Right atrium auricular region (tissue), 2 donors: ENCODE measurements around the gene TOP3A. TPM values are rescaled to one million over a fixed set of nuclear protein-coding genes. Genes with fewer than 3 reads are reported as not detected.

Experiments
- DNase-seq: peaks from one replicate; pipeline ENCODE4 v3.0.0-alpha.2; 2019; ENCODE audit warnings: low spot score
- H3K27ac ChIP-seq, 2 donors: fragments of 200-600 bp; sonication (generic); 1 replicate in 1 of 2; 2 replicates in 1 of 2; pipeline ENCODE4 v1.5.1; 2016 to 2019
- H3K27me3 ChIP-seq, 2 donors: fragments of 200-600 bp; sonication (generic); one replicate each; pipeline versions ENCODE4 v1.5.1 to v1.6.0; 2017 to 2019
- H3K36me3 ChIP-seq: fragments of 200-600 bp; sonication (generic); one replicate; pipeline ENCODE4 v1.5.1; 2016
- H3K4me1 ChIP-seq, 2 donors: fragments of 200-600 bp; sonication (generic); one replicate each; pipeline versions ENCODE4 v1.5.1 to v1.6.0; 2017 to 2019
- H3K4me3 ChIP-seq, 2 donors: fragments of 200-600 bp; sonication (generic); 1 replicate in 1 of 2; 2 replicates in 1 of 2; pipeline ENCODE4 v1.5.1; 2017 to 2019; ENCODE audit warnings: mild to moderate bottlenecking in 1 of 2, moderate library complexity in 1 of 2
- H3K9me3 ChIP-seq, 2 donors: fragments of 200-600 bp; sonication (generic); one replicate each; pipeline ENCODE4 v1.5.1; 2019
- CTCF ChIP-seq, 2 donors: fragments of 200-600 bp; sonication (generic); IDR thresholded peaks; one replicate each; pipeline ENCODE4 v1.5.1; 2019; ENCODE audit warnings: antibody characterized with exemption in 2 of 2
- total RNA-seq, 2 donors: library from RNA; depleted of rRNA; stranded (reverse); fragments of >200 nt; gene quantifications; one replicate each; pipeline ENCODE4 v1.1.0, GENCODE V29; 2016

TOP3A gene
- total RNA-seq, 2 donors from 2014 or later, result 12.6 to 18.8 TPM

GRCh38 chr17:18262111-18262510 lies 52.7 kb downstream of the TOP3A start:
- DNase-seq, result no peak
- Histone ChIP-seq H3K9me3 (no peaks in the 10 kb centered on the region), H3K27me3 (no peaks in the 10 kb centered on the region), H3K4me3 (no peak overlapping the region), H3K27ac (peak overlapping the region; percentile 96 to 97), H3K36me3 (peaks cover 34% of the 10 kb centered on the region), H3K4me1 (peaks cover 0 to 43% of the 10 kb centered on the region in 2 donors)
- TF ChIP-seq CTCF (IDR thresholded peaks at IDR 0.05), result no peak

DNA sequence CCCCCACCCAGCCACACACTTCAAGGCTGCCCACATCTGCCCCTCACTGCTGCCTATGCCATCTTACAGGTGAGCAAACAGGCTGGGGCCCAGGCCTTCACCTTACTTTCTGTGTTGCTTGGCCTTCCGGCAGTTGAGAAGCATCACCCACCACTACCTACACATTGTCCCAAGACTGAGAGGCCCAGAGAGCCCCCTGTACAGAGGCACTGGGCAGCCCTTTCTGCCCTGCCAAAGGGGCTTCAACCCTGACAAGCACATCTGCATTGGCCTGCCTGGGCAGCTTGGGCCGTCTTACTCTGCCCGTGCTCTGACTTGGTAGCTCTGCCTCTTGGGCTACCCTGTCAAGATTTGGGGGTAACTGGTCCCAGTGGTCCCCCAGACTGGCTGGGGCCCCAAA lies 53.1 kb downstream of the TOP3A start:
- H3K4me1 ChIP-seq, result peaks cover 0 to 48% of the 10 kb centered on the region in 2 donors
- H3K27me3 ChIP-seq, result no peaks in the 10 kb centered on the region
- TF ChIP-seq CTCF (IDR thresholded peaks at IDR 0.05), result no peak
- H3K27ac ChIP-seq, result peak overlapping the region; percentile 96 to 97
- H3K9me3 ChIP-seq, result no peaks in the 10 kb centered on the region
- peak overlapping the region; percentile 80 to 90 for H3K4me3 ChIP-seq
- peaks cover 34% of the 10 kb centered on the region for H3K36me3 ChIP-seq
- no peak for DNase-seq

- DNase-seq, result peak; percentile 81
- H3K4me1 ChIP-seq, result peaks cover 0 to 53% of the 10 kb centered on the region in 2 donors
- no peaks in the 10 kb centered on the region for H3K27me3 ChIP-seq
Measured at GRCh38 chr17:18261146-18261515, 53.7 kb downstream of the TOP3A start.

DNA sequence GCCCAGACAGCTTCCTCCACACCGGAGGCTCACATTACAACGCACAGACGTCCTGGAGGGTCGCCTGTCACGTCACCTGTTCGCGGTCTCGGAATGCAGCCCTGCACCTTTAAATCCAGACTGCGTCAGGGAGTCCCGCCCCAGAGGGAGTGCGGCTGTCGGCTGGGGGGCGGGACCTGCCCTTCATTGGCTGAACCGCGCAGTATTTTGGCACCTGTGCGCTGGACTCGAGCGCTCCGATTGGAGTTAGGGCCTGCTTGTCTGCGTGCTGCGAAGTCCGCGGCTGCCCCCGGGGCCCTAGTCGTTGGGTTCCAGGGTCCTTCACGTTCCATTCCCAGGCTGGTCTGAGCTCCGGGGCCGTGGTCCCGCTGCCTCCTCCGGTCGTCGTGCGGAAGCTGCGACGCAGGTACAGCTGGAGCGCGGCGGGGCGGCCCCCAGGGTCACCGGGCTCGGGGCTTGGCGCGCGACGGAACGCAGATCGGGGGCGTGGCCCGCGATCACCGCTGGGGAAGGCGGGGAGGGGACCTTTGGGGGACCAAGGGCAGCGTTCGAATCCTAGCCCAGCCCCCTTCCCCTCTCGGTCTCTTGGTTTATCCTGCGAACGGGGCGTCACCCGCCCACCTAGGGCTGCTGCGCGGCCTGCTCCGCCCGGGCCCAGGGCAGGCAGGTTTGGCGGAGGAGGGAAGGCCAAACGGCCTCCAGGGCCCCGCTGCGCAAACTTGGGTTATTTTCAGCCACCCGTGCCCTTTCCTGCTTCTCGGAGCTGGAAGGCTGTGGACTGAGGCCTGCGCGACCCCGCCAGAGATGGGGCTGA lies 54.3 kb downstream of the TOP3A start, which contains the start of gene MIEF2:
Gene MIEF2 (plus strand): TSS at position 331 of the 814 bp plus-strand sequence. CDS start 2,059 bp downstream, outside the sequence.
- Histone ChIP-seq H3K4me3 (peak within 1 kb of the TSS; percentile 80 to 90), H3K27ac (peak within 1 kb of the TSS; percentile 96 to 97), H3K9me3 (no peaks in the 10 kb centered on the region), H3K36me3 (peaks cover 39% of the 10 kb centered on the region), H3K4me1 (peaks cover 0 to 56% of the 10 kb centered on the region in 2 donors), H3K27me3 (no peaks in the 10 kb centered on the region)
- peak; percentile 97 for DNase-seq
- TF ChIP-seq CTCF (IDR thresholded peaks at IDR 0.05), result no peak

More at GRCh38 chr17:18261146-18261515, 53.7 kb downstream of the TOP3A start:
- peak overlapping the region; percentile 96 to 97 for H3K27ac ChIP-seq
- TF ChIP-seq CTCF (IDR thresholded peaks at IDR 0.05), result no peak
- peaks cover 39% of the 10 kb centered on the region for H3K36me3 ChIP-seq
- peak overlapping the region; percentile 80 to 90 for H3K4me3 ChIP-seq
- no peaks in the 10 kb centered on the region for H3K9me3 ChIP-seq

DNA sequence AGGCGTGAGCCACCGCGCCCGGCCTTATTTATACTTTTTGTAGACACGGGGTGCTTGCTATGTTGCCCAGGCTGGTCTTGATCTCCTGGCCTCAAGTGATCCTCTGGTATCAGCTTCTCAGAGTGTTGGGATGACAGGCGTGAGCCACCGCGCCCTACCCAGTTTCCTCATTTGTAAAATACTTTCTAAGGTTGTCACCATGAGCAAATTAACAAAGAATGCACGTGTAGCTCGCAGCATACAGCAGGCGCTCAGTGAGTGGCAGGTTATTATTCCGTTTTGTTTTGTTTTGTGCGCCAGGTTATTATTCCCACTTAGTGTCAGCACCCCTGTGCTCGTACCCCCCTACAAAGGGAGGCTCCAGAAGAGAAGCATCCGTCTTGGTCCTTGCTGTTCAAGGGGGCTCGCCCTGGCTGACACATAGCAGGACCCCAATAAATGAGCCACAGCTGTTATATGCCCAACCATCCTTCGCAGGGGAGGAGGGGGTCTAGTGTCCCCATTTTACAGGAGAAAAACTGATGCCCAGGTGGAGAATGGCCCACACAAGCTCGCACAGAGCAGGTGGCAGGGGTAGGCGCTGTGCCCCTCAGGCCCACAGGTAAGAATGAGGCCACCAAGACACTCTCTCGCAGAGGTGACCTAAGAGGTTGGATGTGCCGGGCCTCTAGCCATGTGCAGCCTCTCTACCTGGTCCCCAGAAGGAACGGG lies 55.0 kb downstream of the TOP3A start:
- DNase-seq, result no peak
- peak overlapping the region; percentile 80 to 90 for H3K4me3 ChIP-seq
- TF ChIP-seq CTCF (IDR thresholded peaks at IDR 0.05), result no peak
- H3K9me3 ChIP-seq, result no peaks in the 10 kb centered on the region
- no peaks in the 10 kb centered on the region for H3K27me3 ChIP-seq
- peaks cover 39% of the 10 kb centered on the region for H3K36me3 ChIP-seq
- H3K4me1 ChIP-seq, result peaks cover 0 to 56% of the 10 kb centered on the region in 2 donors
- peak overlapping the region; percentile 96 to 97 for H3K27ac ChIP-seq
